HG03196 (cell line): Measurements from ENCODE around the gene WIZ.
A peak's percentile ranks its signal among the peaks of the same experiment; 100 is the strongest.

Experiments
- ATAC-seq: cut with Tn5 transposase; IDR thresholded peaks from one replicate; pipeline ENCODE4 v1.9.1; 2021; ENCODE audit not compliant: unreplicated experiment

Gene WIZ

GRCh38 chr19:15466851-15467733 lies 17.3 kb upstream of the WIZ start:
- peak; percentile 58 for ATAC-seq

- ATAC-seq = peak; percentile 30
These were observed 14.9 kb upstream of the WIZ start, which contains the start of gene RASAL3 for GRCh38 chr19:15464394-15465385. TSS of gene RASAL3 (minus strand) at chr19:15464544. CDS start at chr19:15464358, 186 bp downstream.

- peak; percentile 35 for ATAC-seq
These were observed 14.2 kb upstream of the WIZ start for GRCh38 chr19:15463861-15464371.

GRCh38 chr19:15461694-15462093 lies 11.9 kb upstream of the WIZ start:
- ATAC-seq = no peak

GRCh38 chr19:15457701-15458484 lies 8.1 kb upstream of the WIZ start:
- no peak for ATAC-seq

GRCh38 chr19:15456871-15457700 lies 7.3 kb upstream of the WIZ start:
- no peak for ATAC-seq

GRCh38 chr19:15456441-15456840 lies 6.7 kb upstream of the WIZ start:
- no peak for ATAC-seq

GRCh38 chr19:15455996-15456395 lies 6.2 kb upstream of the WIZ start:
- no peak for ATAC-seq

GRCh38 chr19:15453906-15454860 lies 4.4 kb upstream of the WIZ start:
- no peak for ATAC-seq

- ATAC-seq = no peak
These were observed 3.4 kb upstream of the WIZ start for GRCh38 chr19:15453091-15453578.

- ATAC-seq = no peak
These were observed 2.6 kb upstream of the WIZ start for GRCh38 chr19:15452111-15453047.

- no peak for ATAC-seq
These were observed 753 bp upstream of the WIZ start for GRCh38 chr19:15450528-15450890.

- ATAC-seq = no peak
These were observed 757 bp downstream of the WIZ start for GRCh38 chr19:15448778-15449619.

GRCh38 chr19:15448044-15448777 lies 1.5 kb downstream of the WIZ start:
- ATAC-seq = no peak

- ATAC-seq = no peak
These were observed 2.7 kb downstream of the WIZ start for GRCh38 chr19:15447057-15447456.
